NT2/D1 (cell line): Measurements from ENCODE around the gene NDE1.

Experiments used
- YY1 ChIP-seq: IDR thresholded peaks from 2 replicates; pipeline ENCODE4 v1.6.1; 2011; ENCODE audit not compliant: insufficient read length, insufficient read depth
- ZNF274 ChIP-seq: IDR thresholded peaks from 2 replicates; pipeline ENCODE4 v1.6.1; 2011; ENCODE audit warnings: mild to moderate bottlenecking, low read depth, low read length

DNA sequence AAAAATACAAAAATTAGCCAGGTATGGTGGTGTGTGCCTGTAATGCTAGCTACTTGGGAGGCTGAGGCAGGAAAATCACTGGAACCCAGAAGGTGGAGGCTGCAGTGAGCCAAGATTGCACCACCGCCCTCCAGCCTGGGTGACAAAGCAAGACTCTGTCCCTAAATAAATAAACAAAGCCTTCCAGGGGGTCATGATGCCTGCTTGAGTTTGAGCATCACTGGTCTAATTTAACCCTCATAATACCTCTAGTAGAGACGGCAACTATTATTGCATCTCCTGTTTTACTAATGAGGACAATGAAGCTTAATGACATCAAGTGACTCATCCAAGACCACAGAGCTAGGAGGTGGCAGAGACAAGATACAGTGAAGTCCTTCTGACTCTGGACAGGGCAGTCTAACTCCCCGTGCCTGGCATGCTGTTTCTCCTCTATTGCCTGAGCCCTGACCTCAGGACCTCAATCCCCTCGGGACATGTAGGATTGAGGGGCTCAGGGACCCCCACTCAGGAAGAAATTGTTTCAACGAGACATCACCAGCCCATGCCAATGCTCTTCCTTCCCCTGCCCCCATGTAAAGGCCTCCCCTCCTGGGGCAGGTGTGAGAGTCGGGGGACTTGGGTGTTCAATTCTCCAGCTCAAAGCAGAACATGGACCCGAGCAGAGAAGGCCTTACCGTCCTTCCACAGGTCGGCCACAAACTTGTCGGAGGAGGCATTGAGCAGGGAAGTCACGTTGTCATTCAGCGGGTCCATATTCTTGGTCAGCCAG lies 102.9 kb downstream of the NDE1 start:
- TF ChIP-seq ZNF274, result no peak
- no peak for TF ChIP-seq YY1
